ENCODE data around the gene ARL15. TPM values are rescaled to one million over a fixed set of nuclear protein-coding genes. Genes with fewer than 3 reads are reported as not detected.

ARL15 gene
- total RNA-seq, 1 experiment from 2014 or later, result 6.9 TPM

DNA sequence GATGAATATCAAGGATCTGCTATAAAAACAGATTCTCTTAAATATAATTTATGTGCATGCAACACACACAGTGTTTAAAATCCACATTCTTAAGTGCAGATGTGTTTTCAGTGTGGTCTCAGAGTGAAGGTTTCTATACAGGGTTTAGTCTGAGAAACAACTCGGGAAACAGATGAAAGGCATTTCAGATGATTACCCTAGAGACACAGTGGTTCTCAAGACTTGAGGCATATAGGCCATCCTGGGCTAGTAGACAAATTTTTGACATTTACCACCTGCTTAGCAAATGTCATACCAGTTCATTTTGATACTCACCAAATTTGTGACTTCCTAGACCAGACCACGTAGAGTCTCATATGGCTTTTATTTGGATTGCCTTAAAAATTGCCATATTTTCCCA, 216.5 kb downstream of the ARL15 start:
- ChIA-PET POLR2A (ENCODE audit: unreplicated experiment) (no interaction called here), CTCF (no interaction called here)
- no peak for DNase-seq
- Histone ChIP-seq H3K4me3 (ENCODE audit: low read length) (no peak overlapping the region), H2AFZ (ENCODE audit: low read length) (no peak overlapping the region), H3K36me3 (ENCODE audit: low read depth, low read length) (no peaks in the 10 kb centered on the region), H3K9me2 (replicated peaks; ENCODE audit: low read length) (no peaks in the 10 kb centered on the region), H3K9me3 (ENCODE audit: low read length) (no peaks in the 10 kb centered on the region), H3K9ac (ENCODE audit: low read length) (no peak overlapping the region), H3K4me2 (ENCODE audit: low read length) (no peak overlapping the region), H3K27ac (ENCODE audit: low read length) (no peak overlapping the region), H3K27me3 (ENCODE audit: low read length) (no peaks in the 10 kb centered on the region), H4K20me1 (ENCODE audit: low read length) (no peaks in the 10 kb centered on the region), H3K4me1 (ENCODE audit: insufficient read depth, low read length) (0 out of 2 replicates have a peak, but pooled peaks cover 6% of the 10 kb centered on the region), H3F3A (ENCODE audit: low read length, unreplicated experiment) (no peaks in the 10 kb centered on the region), H3K79me2 (ENCODE audit: low read length) (no peaks in the 10 kb centered on the region)
- intact Hi-C loops (cut with micrococcal nuclease), result loop anchor here (5.0 kb wide), 1 partner anchor 123 kb away; no protein-coding TSS in a partner anchor
- ATAC-seq, result no peak
- no peak for TF ChIP-seq EZH2 (IDR thresholded peaks at IDR 0.05; ENCODE audit: low read length, unreplicated experiment)
- no peak for TF ChIP-seq EZH2phosphoT487 (IDR thresholded peaks at IDR 0.05; ENCODE audit: borderline replicate concordance, low read length)
- TF ChIP-seq, protein P1, sequence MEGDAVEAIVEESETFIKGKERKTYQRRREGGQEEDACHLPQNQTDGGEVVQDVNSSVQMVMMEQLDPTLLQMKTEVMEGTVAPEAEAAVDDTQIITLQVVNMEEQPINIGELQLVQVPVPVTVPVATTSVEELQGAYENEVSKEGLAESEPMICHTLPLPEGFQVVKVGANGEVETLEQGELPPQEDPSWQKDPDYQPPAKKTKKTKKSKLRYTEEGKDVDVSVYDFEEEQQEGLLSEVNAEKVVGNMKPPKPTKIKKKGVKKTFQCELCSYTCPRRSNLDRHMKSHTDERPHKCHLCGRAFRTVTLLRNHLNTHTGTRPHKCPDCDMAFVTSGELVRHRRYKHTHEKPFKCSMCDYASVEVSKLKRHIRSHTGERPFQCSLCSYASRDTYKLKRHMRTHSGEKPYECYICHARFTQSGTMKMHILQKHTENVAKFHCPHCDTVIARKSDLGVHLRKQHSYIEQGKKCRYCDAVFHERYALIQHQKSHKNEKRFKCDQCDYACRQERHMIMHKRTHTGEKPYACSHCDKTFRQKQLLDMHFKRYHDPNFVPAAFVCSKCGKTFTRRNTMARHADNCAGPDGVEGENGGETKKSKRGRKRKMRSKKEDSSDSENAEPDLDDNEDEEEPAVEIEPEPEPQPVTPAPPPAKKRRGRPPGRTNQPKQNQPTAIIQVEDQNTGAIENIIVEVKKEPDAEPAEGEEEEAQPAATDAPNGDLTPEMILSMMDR (conservative IDR thresholded peaks at IDR 0.05; ENCODE audit: low read depth, low read length), result no peak
- no TSS peak for BruUV-seq (replicated peaks)

DNA sequence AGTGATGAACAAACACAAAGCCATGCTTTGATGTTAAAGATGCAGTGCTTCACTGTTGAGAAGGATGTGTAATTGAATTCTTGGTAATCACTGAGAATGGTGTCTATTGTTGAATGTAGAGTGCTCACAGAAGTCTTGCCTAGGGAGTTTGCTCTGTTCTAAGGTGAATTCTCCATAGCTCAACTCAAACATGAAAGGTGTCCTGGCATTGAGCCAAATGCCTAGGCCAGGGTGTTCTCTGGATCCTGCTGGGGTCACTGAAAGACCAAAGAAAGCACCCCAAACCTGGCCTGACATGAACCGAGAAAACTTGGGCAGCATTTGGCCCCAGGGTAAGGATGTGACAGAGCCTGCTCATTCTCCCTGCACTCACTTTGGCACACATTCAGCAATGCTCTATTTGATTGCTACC, 217.3 kb downstream of the ARL15 start:
- H3K9me2 ChIP-seq (replicated peaks; ENCODE audit: low read length), result no peaks in the 10 kb centered on the region
- ChIA-PET POLR2A (ENCODE audit: unreplicated experiment) (no interaction called here), CTCF (no interaction called here)
- H3K27ac ChIP-seq (ENCODE audit: low read length), result no peak overlapping the region
- no peaks in the 10 kb centered on the region for H3K36me3 ChIP-seq (ENCODE audit: low read depth, low read length)
- no peak overlapping the region for H3K4me2 ChIP-seq (ENCODE audit: low read length)
- no peak overlapping the region for H3K4me3 ChIP-seq (ENCODE audit: low read length)
- ATAC-seq (no peak; the same call in 1 of the 2 replicates), DNase-seq (peak; percentile 22)
- H3K4me1 ChIP-seq (ENCODE audit: insufficient read depth, low read length), result 0 out of 2 replicates have a peak, but pooled peaks cover 6% of the 10 kb centered on the region
- H3K9me3 ChIP-seq (ENCODE audit: low read length), result no peaks in the 10 kb centered on the region
- BruUV-seq (replicated peaks), result no TSS peak
- H3K27me3 ChIP-seq (ENCODE audit: low read length), result no peaks in the 10 kb centered on the region
- H3K79me2 ChIP-seq (ENCODE audit: low read length), result no peaks in the 10 kb centered on the region
- TF ChIP-seq, protein P1 (conservative IDR thresholded peaks at IDR 0.05; ENCODE audit: low read depth, low read length), result no peak
- no peak for TF ChIP-seq EZH2phosphoT487 (IDR thresholded peaks at IDR 0.05; ENCODE audit: borderline replicate concordance, low read length)
- TF ChIP-seq EZH2 (IDR thresholded peaks at IDR 0.05; ENCODE audit: low read length, unreplicated experiment), result no peak
- H2AFZ ChIP-seq (ENCODE audit: low read length), result no peak overlapping the region
- intact Hi-C loops (cut with micrococcal nuclease), result loop anchor here (5.0 kb wide), 1 partner anchor 124 kb away; no protein-coding TSS in a partner anchor
- H3F3A ChIP-seq (ENCODE audit: low read length, unreplicated experiment), result no peaks in the 10 kb centered on the region
- H3K9ac ChIP-seq (ENCODE audit: low read length), result no peak overlapping the region
- no peaks in the 10 kb centered on the region for H4K20me1 ChIP-seq (ENCODE audit: low read length)

DNA sequence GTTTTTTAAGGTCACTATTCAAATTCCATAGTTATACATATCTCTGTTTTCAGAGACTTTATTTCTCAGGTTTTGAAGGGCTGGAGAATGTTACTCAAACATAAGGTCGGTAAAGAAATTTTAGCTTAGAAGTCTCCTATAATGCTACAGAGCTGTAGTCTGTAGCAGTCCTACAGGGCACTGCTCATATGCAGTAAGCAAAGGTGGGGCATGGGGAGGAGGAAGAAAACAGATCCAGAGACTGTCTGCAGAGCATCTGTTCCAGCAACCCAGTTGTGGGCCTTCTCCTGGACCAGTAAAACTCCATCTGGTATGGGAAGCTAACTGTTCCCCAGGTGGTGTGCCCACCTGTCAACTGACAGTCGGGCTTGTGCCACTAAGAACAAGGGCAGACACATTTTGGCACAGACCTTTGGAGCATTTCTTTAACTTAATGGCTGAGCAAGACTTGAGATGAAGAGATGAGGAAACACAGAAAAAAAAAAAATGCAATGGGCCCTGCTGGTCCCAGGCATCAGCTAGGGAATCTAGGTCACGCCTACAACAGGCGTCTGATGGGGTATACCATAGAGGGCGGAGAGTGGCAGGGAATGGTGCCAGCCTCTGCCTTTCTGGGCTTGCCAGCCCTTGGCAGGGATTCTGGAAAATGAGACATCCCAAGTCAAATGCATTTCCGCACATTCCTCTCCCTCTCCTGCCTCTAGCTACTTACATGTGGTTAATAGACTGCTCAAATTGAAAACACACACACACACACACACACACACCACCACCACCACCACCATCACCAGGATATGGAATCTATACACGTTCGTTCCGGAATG, 218.9 kb downstream of the ARL15 start:
- Histone ChIP-seq H3K36me3 (ENCODE audit: low read depth, low read length) (no peaks in the 10 kb centered on the region), H3F3A (ENCODE audit: low read length, unreplicated experiment) (no peaks in the 10 kb centered on the region), H4K20me1 (ENCODE audit: low read length) (no peaks in the 10 kb centered on the region), H3K27ac (ENCODE audit: low read length) (no peak overlapping the region), H3K4me2 (ENCODE audit: low read length) (no peak overlapping the region), H3K9me2 (replicated peaks; ENCODE audit: low read length) (no peaks in the 10 kb centered on the region), H3K79me2 (ENCODE audit: low read length) (no peaks in the 10 kb centered on the region), H2AFZ (ENCODE audit: low read length) (no peak overlapping the region), H3K27me3 (ENCODE audit: low read length) (no peaks in the 10 kb centered on the region), H3K4me1 (ENCODE audit: insufficient read depth, low read length) (0 out of 2 replicates have a peak, but pooled peaks cover 6% of the 10 kb centered on the region), H3K9me3 (ENCODE audit: low read length) (no peaks in the 10 kb centered on the region), H3K9ac (ENCODE audit: low read length) (no peak overlapping the region), H3K4me3 (ENCODE audit: low read length) (no peak overlapping the region)
- no peak for ATAC-seq
- CTCF ChIA-PET, result no interaction called here
- POLR2A ChIA-PET (ENCODE audit: unreplicated experiment), result no interaction called here
- DNase-seq, result no peak
- TF ChIP-seq, protein P1 (conservative IDR thresholded peaks at IDR 0.05; ENCODE audit: low read depth, low read length), result no peak
- no TSS peak for BruUV-seq (replicated peaks)
- intact Hi-C loops (cut with micrococcal nuclease), result loop anchor here (5.0 kb wide), 1 partner anchor 126 kb away; no protein-coding TSS in a partner anchor

Data from PC-3 (cell line).